ENCODE measurements around the gene RNF215. TPM values are rescaled to one million over a fixed set of nuclear protein-coding genes. Genes with fewer than 3 reads are reported as not detected.

RNF215 gene
- total and polyA plus RNA-seq, 2 of the 13 experiments (the other 11 are each of a cell fraction or from before 2014, with no cell fraction given), result 5.3 to 6.1 TPM

GRCh38 chr22:30386960-30387827 is at the start of gene RNF215 (continued):
- no peak for TF ChIP-seq YY1 (IDR thresholded peaks at IDR 0.05; ENCODE audit: insufficient read depth, insufficient replicate concordance, low read depth, low read length)
- TF ChIP-seq ATF6 (CRISPR knock-in tag; conservative IDR thresholded peaks at IDR 0.05), result no peak
- no peak for TF ChIP-seq CBX2 (IDR thresholded peaks at IDR 0.05; ENCODE audit: low read depth, low read length)
- TF ChIP-seq CBX2 (CRISPR knock-in tag; IDR thresholded peaks at IDR 0.05; ENCODE audit: low read depth), result no peak
- TF ChIP-seq CBFB (CRISPR knock-in tag; IDR thresholded peaks at IDR 0.05), result no peak
- TF ChIP-seq, protein P1, sequence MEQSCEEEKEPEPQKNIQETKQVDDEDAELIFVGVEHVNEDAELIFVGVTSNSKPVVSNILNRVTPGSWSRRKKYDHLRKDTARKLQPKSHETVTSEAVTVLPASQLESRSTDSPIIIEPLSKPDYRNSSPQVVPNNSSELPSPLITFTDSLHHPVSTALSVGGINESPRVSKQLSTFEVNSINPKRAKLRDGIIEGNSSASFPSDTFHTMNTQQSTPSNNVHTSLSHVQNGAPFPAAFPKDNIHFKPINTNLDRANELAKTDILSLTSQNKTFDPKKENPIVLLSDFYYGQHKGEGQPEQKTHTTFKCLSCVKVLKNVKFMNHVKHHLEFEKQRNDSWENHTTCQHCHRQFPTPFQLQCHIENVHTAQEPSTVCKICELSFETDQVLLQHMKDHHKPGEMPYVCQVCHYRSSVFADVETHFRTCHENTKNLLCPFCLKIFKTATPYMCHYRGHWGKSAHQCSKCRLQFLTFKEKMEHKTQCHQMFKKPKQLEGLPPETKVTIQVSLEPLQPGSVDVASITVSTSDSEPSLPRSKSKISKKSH (CRISPR knock-in tag; IDR thresholded peaks at IDR 0.05; ENCODE audit: borderline replicate concordance), result no peak
- no peak for TF ChIP-seq PREB (CRISPR knock-in tag; IDR thresholded peaks at IDR 0.05)
- no peak for TF ChIP-seq CENPX (CRISPR knock-in tag; IDR thresholded peaks at IDR 0.05)
- peak; percentile 70; the same call in 1 of the 2 replicates for TF ChIP-seq SP4 (CRISPR knock-in tag; IDR thresholded peaks at IDR 0.05)
- TF ChIP-seq PAWR (CRISPR knock-in tag; IDR thresholded peaks at IDR 0.05; ENCODE audit: borderline replicate concordance), result no peak
- TF ChIP-seq KLF11 (CRISPR knock-in tag; IDR thresholded peaks at IDR 0.05), result no peak
- TF ChIP-seq, protein P2, sequence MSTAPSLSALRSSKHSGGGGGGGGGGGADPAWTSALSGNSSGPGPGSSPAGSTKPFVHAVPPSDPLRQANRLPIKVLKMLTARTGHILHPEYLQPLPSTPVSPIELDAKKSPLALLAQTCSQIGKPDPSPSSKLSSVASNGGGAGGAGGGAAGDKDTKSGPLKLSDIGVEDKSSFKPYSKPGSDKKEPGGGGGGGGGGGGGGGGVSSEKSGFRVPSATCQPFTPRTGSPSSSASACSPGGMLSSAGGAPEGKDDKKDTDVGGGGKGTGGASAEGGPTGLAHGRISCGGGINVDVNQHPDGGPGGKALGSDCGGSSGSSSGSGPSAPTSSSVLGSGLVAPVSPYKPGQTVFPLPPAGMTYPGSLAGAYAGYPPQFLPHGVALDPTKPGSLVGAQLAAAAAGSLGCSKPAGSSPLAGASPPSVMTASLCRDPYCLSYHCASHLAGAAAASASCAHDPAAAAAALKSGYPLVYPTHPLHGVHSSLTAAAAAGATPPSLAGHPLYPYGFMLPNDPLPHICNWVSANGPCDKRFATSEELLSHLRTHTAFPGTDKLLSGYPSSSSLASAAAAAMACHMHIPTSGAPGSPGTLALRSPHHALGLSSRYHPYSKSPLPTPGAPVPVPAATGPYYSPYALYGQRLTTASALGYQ (CRISPR knock-in tag; IDR thresholded peaks at IDR 0.05), result no peak
- peak; percentile 58; the same call in 1 of the 2 replicates for TF ChIP-seq MAZ (IDR thresholded peaks at IDR 0.05; ENCODE audit: borderline replicate concordance, low read depth, low read length)
- TF ChIP-seq MAZ (CRISPR knock-in tag; IDR thresholded peaks at IDR 0.05; ENCODE audit: low read depth), result 0 out of 2 replicates have a peak, but pooled peaks have one; percentile 32
- no peak for TF ChIP-seq ZNF33A (CRISPR knock-in tag; IDR thresholded peaks at IDR 0.05; ENCODE audit: borderline replicate concordance)
- TF ChIP-seq, protein P3, sequence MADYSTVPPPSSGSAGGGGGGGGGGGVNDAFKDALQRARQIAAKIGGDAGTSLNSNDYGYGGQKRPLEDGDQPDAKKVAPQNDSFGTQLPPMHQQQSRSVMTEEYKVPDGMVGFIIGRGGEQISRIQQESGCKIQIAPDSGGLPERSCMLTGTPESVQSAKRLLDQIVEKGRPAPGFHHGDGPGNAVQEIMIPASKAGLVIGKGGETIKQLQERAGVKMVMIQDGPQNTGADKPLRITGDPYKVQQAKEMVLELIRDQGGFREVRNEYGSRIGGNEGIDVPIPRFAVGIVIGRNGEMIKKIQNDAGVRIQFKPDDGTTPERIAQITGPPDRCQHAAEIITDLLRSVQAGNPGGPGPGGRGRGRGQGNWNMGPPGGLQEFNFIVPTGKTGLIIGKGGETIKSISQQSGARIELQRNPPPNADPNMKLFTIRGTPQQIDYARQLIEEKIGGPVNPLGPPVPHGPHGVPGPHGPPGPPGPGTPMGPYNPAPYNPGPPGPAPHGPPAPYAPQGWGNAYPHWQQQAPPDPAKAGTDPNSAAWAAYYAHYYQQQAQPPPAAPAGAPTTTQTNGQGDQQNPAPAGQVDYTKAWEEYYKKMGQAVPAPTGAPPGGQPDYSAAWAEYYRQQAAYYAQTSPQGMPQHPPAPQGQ (CRISPR knock-in tag; IDR thresholded peaks at IDR 0.05; ENCODE audit: borderline replicate concordance), result no peak
- no peak for TF ChIP-seq ZNF772 (CRISPR knock-in tag; IDR thresholded peaks at IDR 0.05)
- no peak for TF ChIP-seq ZSCAN21 (CRISPR knock-in tag; IDR thresholded peaks at IDR 0.05; ENCODE audit: borderline replicate concordance)
- TF ChIP-seq SCMH1 (CRISPR knock-in tag; IDR thresholded peaks at IDR 0.05; ENCODE audit: borderline replicate concordance), result no peak
- no peak for TF ChIP-seq MTF1 (CRISPR knock-in tag; IDR thresholded peaks at IDR 0.05)
- TF ChIP-seq XBP1 (CRISPR knock-in tag; IDR thresholded peaks at IDR 0.05), result no peak
